Ishikawa (cell line): ENCODE results near the gene IFNL4.

Experiments
- CEBPB ChIP-seq: IDR thresholded peaks from 2 replicates; pipeline ENCODE4 v1.6.1; 2012
- CREB1 ChIP-seq: IDR thresholded peaks from 2 replicates; pipeline ENCODE4 v1.6.1; 2012; ENCODE audit warnings: low read depth
- EGR1 ChIP-seq: IDR thresholded peaks from 2 replicates; pipeline ENCODE4 v1.6.1; 2012
- EP300 ChIP-seq: IDR thresholded peaks from 2 replicates; pipeline ENCODE4 v1.6.1; 2012; ENCODE audit warnings: borderline replicate concordance
- FOXM1 ChIP-seq: IDR thresholded peaks from 2 replicates; pipeline ENCODE4 v1.6.1; 2012; ENCODE audit warnings: low read depth, borderline replicate concordance
- MAX ChIP-seq: IDR thresholded peaks from 2 replicates; pipeline ENCODE4 v1.6.1; 2012
- NFIC ChIP-seq: IDR thresholded peaks from 2 replicates; pipeline ENCODE4 v1.6.1; 2012
- RAD21 ChIP-seq: IDR thresholded peaks from 2 replicates; pipeline ENCODE4 v1.6.1; 2012; ENCODE audit warnings: low read depth
- REST ChIP-seq: IDR thresholded peaks from 2 replicates; pipeline ENCODE4 v1.6.1; 2012; ENCODE audit warnings: low read depth, mild to moderate bottlenecking
- TAF1 ChIP-seq: IDR thresholded peaks from 2 replicates; pipeline ENCODE4 v1.6.1; 2012; ENCODE audit warnings: low read depth, mild to moderate bottlenecking
- TCF12 ChIP-seq: IDR thresholded peaks from 2 replicates; pipeline ENCODE4 v1.6.1; 2012; ENCODE audit warnings: low read depth
- TEAD4 ChIP-seq: IDR thresholded peaks from 2 replicates; pipeline ENCODE4 v1.6.1; 2012
- USF1 ChIP-seq: IDR thresholded peaks from 2 replicates; pipeline ENCODE4 v1.6.1; 2012
- YY1 ChIP-seq: IDR thresholded peaks from 2 replicates; pipeline ENCODE4 v1.6.1; 2012; ENCODE audit warnings: low read depth
- ZBTB7A ChIP-seq: IDR thresholded peaks from 2 replicates; pipeline ENCODE4 v1.6.1; 2012; ENCODE audit warnings: low read depth

The IFNL4 gene

GRCh38 chr19:39236527-39236926 lies 12.1 kb downstream of the IFNL4 start:
- TF ChIP-seq ZBTB7A (no peak), YY1 (no peak), CEBPB (no peak), EGR1 (no peak), TCF12 (no peak), NFIC (no peak), MAX (no peak), TEAD4 (no peak), RAD21 (no peak)

- TF ChIP-seq CREB1 (no peak), REST (no peak)
These were observed 15.9 kb downstream of the IFNL4 start for GRCh38 chr19:39232708-39233107.

- TF ChIP-seq NFIC (no peak), CEBPB (no peak), CREB1 (no peak), EP300 (no peak), YY1 (no peak), FOXM1 (no peak), RAD21 (no peak), TCF12 (no peak), USF1 (no peak), TEAD4 (no peak), MAX (no peak), REST (no peak), TAF1 (no peak)
These were observed 18.4 kb downstream of the IFNL4 start for GRCh38 chr19:39230096-39230764.

GRCh38 chr19:39224910-39225309 lies 23.7 kb downstream of the IFNL4 start:
- TF ChIP-seq EP300 (no peak), NFIC (no peak)

GRCh38 chr19:39223703-39224279 lies 24.9 kb downstream of the IFNL4 start:
- TF ChIP-seq REST, result peak; percentile 93
- no peak for TF ChIP-seq TEAD4

- TF ChIP-seq REST (no peak), CREB1 (no peak)
These were observed 30.2 kb downstream of the IFNL4 start for GRCh38 chr19:39218230-39219007.
